Central memory CD8-positive, alpha-beta T cell (primary cell): ENCODE measurements around the gene NUMA1.

ENCODE experiments used
- ATAC-seq: fragments of 150-1000 bp; cut with Tn5 transposase; replicated peaks from 2 replicates; pipeline ENCODE4 v1.10.0; 2022; ENCODE audit warnings: mild to moderate bottlenecking, moderate FRiP score, moderate number of reproducible peaks; ENCODE audit not compliant: poor library complexity, severe bottlenecking; ENCODE audit errors: extremely low read depth
- DNase-seq, 2 donors: peaks; one replicate each; pipeline ENCODE4 v3.0.0; 2021; ENCODE audit warnings: low spot score in 2 of 2
- H3K27ac Mint-ChIP-seq: one replicate; pipeline ENCODE4 v1.8.0; 2022; ENCODE audit warnings: low read depth, mild to moderate bottlenecking, moderate library complexity, mixed read lengths
- H3K27me3 Mint-ChIP-seq: one replicate; pipeline ENCODE4 v1.8.0; 2022; ENCODE audit warnings: mixed read lengths
- H3K36me3 Mint-ChIP-seq: one replicate; pipeline ENCODE4 v1.8.0; 2022; ENCODE audit warnings: mild to moderate bottlenecking, moderate library complexity, mixed read lengths; ENCODE audit not compliant: insufficient read depth
- H3K4me1 Mint-ChIP-seq: one replicate; pipeline ENCODE4 v1.8.0; 2022; ENCODE audit warnings: mixed read lengths
- H3K4me3 Mint-ChIP-seq: one replicate; pipeline ENCODE4 v1.8.0; 2022; ENCODE audit warnings: mild to moderate bottlenecking, moderate library complexity, mixed read lengths
- H3K9me3 Mint-ChIP-seq: one replicate; pipeline ENCODE4 v1.8.0; 2022; ENCODE audit warnings: mixed read lengths

The NUMA1 gene

GRCh38 chr11:71998649-71999310 lies 81.6 kb downstream of the NUMA1 start, which contains the start of gene IL18BP:
TSS of gene IL18BP (plus strand) at chr11:71998909. CDS start at chr11:71999985, 1,076 bp downstream.
- Mint-ChIP-seq H3K27me3 (no peaks in the 10 kb centered on the region), H3K4me3 (peak within 1 kb of the TSS; percentile 86), H3K36me3 (peaks cover 16% of the 10 kb centered on the region), H3K27ac (peak within 1 kb of the TSS; percentile 99), H3K9me3 (no peaks in the 10 kb centered on the region), H3K4me1 (peaks cover 48% of the 10 kb centered on the region)
- ATAC-seq (peak; percentile 95), DNase-seq (peak; percentile 19 to 26)

GRCh38 chr11:71998061-71998460 lies 82.3 kb downstream of the NUMA1 start:
- ATAC-seq (no peak), DNase-seq (no peak)
- no peak overlapping the region for H3K4me3 Mint-ChIP-seq
- H3K4me1 Mint-ChIP-seq, result peaks cover 48% of the 10 kb centered on the region
- peak overlapping the region; percentile 99 for H3K27ac Mint-ChIP-seq
- H3K27me3 Mint-ChIP-seq, result no peaks in the 10 kb centered on the region
- H3K36me3 Mint-ChIP-seq, result peaks cover 12% of the 10 kb centered on the region
- no peaks in the 10 kb centered on the region for H3K9me3 Mint-ChIP-seq

GRCh38 chr11:71997594-71997993 lies 82.7 kb downstream of the NUMA1 start:
- Mint-ChIP-seq H3K27me3 (no peaks in the 10 kb centered on the region), H3K27ac (no peak overlapping the region), H3K9me3 (no peaks in the 10 kb centered on the region), H3K4me1 (peaks cover 46% of the 10 kb centered on the region), H3K4me3 (no peak overlapping the region), H3K36me3 (peaks cover 11% of the 10 kb centered on the region)
- ATAC-seq (no peak), DNase-seq (no peak)

GRCh38 chr11:71996946-71997345 lies 83.4 kb downstream of the NUMA1 start:
- ATAC-seq, result no peak
- no peak overlapping the region for H3K27ac Mint-ChIP-seq
- no peaks in the 10 kb centered on the region for H3K9me3 Mint-ChIP-seq
- no peak for DNase-seq
- H3K36me3 Mint-ChIP-seq, result peaks cover 8% of the 10 kb centered on the region
- no peaks in the 10 kb centered on the region for H3K27me3 Mint-ChIP-seq
- H3K4me3 Mint-ChIP-seq, result no peak overlapping the region
- peaks cover 40% of the 10 kb centered on the region for H3K4me1 Mint-ChIP-seq

- no peak for ATAC-seq
- DNase-seq, result no peak
- Mint-ChIP-seq H3K27ac (no peak overlapping the region), H3K27me3 (no peaks in the 10 kb centered on the region), H3K36me3 (peaks cover 8% of the 10 kb centered on the region), H3K9me3 (no peaks in the 10 kb centered on the region), H3K4me3 (no peak overlapping the region), H3K4me1 (peaks cover 36% of the 10 kb centered on the region)
Observed at GRCh38 chr11:71996517-71996916, 83.8 kb downstream of the NUMA1 start.

DNA sequence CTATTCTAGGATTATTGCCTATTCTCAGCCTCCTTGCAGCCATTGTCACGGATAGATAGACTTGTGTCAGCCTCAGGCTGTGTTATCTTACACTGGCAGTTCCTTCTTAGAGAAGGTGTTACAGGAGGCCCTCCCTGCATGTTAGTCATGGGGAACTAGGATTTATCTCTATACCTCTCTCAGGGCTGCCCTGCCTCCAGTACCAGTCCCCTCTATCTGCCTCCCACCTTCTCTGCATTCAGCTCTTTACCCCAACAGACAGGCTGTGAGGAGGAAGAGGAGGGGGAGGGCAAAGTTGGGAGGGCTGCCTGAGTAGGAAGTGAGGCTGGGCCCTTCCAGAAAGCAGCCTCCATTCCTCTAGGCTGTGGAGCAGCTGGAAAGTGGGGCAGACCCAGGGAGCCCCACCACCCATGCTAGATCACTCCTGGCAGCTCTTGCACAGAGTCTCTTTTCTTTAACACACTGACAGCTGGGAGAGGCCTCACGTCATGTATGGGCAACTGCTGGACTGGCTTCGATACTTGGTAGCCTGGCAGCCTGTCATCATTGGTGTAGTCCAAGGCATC lies 84.5 kb downstream of the NUMA1 start:
- Mint-ChIP-seq H3K9me3 (no peaks in the 10 kb centered on the region), H3K4me3 (no peak overlapping the region), H3K4me1 (peaks cover 31% of the 10 kb centered on the region), H3K27me3 (no peaks in the 10 kb centered on the region), H3K27ac (no peak overlapping the region), H3K36me3 (peaks cover 6% of the 10 kb centered on the region)
- ATAC-seq (no peak), DNase-seq (no peak)

GRCh38 chr11:71994786-71995185 lies 85.6 kb downstream of the NUMA1 start:
- DNase-seq, result no peak
- H3K4me3 Mint-ChIP-seq, result no peak overlapping the region
- no peak overlapping the region for H3K27ac Mint-ChIP-seq
- H3K4me1 Mint-ChIP-seq, result peaks cover 20% of the 10 kb centered on the region
- ATAC-seq, result no peak
- H3K9me3 Mint-ChIP-seq, result no peaks in the 10 kb centered on the region
- no peaks in the 10 kb centered on the region for H3K27me3 Mint-ChIP-seq
- H3K36me3 Mint-ChIP-seq, result peaks cover 2% of the 10 kb centered on the region

- no peaks in the 10 kb centered on the region for H3K9me3 Mint-ChIP-seq
- no peaks in the 10 kb centered on the region for H3K27me3 Mint-ChIP-seq
- no peak overlapping the region for H3K4me3 Mint-ChIP-seq
- DNase-seq (no peak), ATAC-seq (no peak)
- H3K36me3 Mint-ChIP-seq, result peaks cover 2% of the 10 kb centered on the region
- H3K27ac Mint-ChIP-seq, result no peak overlapping the region
- no peaks in the 10 kb centered on the region for H3K4me1 Mint-ChIP-seq
Observed at GRCh38 chr11:71992136-71992730, 88.1 kb downstream of the NUMA1 start.

- Mint-ChIP-seq H3K9me3 (no peaks in the 10 kb centered on the region), H3K4me1 (peaks cover 5% of the 10 kb centered on the region), H3K4me3 (no peak overlapping the region), H3K36me3 (peaks cover 2% of the 10 kb centered on the region), H3K27ac (no peak overlapping the region), H3K27me3 (no peaks in the 10 kb centered on the region)
- ATAC-seq (no peak), DNase-seq (no peak)
Observed at GRCh38 chr11:71991494-71991893, 88.8 kb downstream of the NUMA1 start.

DNA sequence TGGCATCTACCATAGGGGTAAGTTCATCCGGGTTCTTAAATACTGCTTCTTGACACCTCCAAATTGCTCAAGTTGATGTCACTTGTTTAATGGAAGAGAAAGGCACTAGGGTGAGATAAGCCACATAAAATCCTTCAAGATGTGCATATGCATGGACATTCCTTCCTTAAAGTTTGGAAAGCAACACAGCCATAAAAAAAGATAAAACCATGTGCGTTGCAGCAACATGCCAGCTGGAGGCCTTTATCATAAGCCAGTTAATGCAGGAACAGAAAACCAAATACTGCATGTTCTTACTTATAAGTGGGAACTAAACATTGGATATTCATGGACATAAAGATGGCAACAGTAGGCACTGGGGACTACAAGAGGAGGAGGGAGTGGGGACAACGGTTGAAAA lies 89.6 kb downstream of the NUMA1 start:
- ATAC-seq (no peak), DNase-seq (no peak)
- no peak overlapping the region for H3K27ac Mint-ChIP-seq
- H3K9me3 Mint-ChIP-seq, result no peaks in the 10 kb centered on the region
- peaks cover 2% of the 10 kb centered on the region for H3K36me3 Mint-ChIP-seq
- H3K27me3 Mint-ChIP-seq, result no peaks in the 10 kb centered on the region
- H3K4me3 Mint-ChIP-seq, result no peak overlapping the region
- peaks cover 5% of the 10 kb centered on the region for H3K4me1 Mint-ChIP-seq

GRCh38 chr11:71988050-71988449 lies 92.3 kb downstream of the NUMA1 start:
- DNase-seq (no peak), ATAC-seq (no peak)
- Mint-ChIP-seq H3K27ac (peak overlapping the region; percentile 79), H3K36me3 (no peaks in the 10 kb centered on the region), H3K27me3 (no peaks in the 10 kb centered on the region), H3K4me3 (no peak overlapping the region), H3K9me3 (no peaks in the 10 kb centered on the region), H3K4me1 (peaks cover 5% of the 10 kb centered on the region)

- ATAC-seq, result no peak
- no peaks in the 10 kb centered on the region for H3K9me3 Mint-ChIP-seq
- no peaks in the 10 kb centered on the region for H3K36me3 Mint-ChIP-seq
- no peak for DNase-seq
- no peaks in the 10 kb centered on the region for H3K27me3 Mint-ChIP-seq
- H3K4me1 Mint-ChIP-seq, result peaks cover 5% of the 10 kb centered on the region
- no peak overlapping the region for H3K4me3 Mint-ChIP-seq
- no peak overlapping the region for H3K27ac Mint-ChIP-seq
Observed at GRCh38 chr11:71987521-71987920, 92.8 kb downstream of the NUMA1 start.

GRCh38 chr11:71986131-71986530 lies 94.2 kb downstream of the NUMA1 start:
- no peak overlapping the region for H3K27ac Mint-ChIP-seq
- ATAC-seq (no peak), DNase-seq (no peak)

More at GRCh38 chr11:71986131-71986530, 94.2 kb downstream of the NUMA1 start:
- Mint-ChIP-seq H3K27me3 (no peaks in the 10 kb centered on the region), H3K9me3 (no peaks in the 10 kb centered on the region), H3K4me3 (no peak overlapping the region), H3K4me1 (peaks cover 5% of the 10 kb centered on the region), H3K36me3 (no peaks in the 10 kb centered on the region)
